ENCODE measurements around the gene MSLN.

Gene MSLN

DNA sequence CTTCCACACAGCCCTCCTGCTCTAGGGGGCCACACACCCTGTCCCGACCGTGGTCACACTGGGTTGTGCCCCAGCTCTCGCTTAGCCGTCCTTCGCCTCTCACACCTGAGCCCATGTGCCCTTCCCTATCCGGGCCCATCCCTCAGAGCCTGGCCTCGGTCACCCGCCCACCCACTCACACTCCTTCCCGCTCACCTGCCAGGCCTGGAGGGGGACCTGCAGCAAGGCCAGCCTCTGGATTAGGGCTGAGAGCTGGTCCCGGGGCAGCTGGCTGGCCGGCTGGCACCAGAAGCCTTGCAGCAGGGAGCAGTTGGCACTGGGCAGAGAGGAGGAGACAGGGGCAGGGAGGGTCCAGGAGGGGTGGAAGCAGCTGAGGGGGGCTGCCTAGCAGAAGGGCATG is 17.9 kb downstream of the MSLN start:
- no peak for DNase-seq

DNA sequence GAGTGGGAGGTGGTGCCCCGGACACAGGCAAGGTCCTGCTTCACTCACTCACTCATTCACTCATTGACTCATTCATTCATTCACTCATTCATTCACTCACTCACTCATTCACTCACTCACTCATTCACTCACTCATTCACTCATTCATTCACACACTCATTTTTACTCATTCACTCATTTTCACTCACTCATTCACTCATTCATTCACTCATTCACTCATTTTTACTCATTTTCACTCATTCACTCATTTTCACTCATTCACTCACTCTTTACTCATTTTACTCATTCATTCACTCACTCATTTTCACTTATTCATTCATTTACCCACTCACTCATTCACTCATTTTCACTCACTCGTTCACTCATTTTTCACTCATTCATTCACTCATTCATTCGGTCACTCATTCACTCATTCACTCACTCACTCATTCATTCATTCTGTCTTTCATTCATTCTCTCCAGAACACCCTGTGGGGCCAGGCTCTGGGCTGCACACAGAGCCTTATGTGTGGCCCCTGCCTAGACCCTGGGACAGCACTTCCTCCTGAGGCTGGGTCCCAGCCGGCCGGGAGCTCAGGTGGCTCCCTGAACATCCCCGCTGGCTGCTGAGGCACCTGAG is 18.5 kb downstream of the MSLN start:
- DNase-seq = no peak

DNA sequence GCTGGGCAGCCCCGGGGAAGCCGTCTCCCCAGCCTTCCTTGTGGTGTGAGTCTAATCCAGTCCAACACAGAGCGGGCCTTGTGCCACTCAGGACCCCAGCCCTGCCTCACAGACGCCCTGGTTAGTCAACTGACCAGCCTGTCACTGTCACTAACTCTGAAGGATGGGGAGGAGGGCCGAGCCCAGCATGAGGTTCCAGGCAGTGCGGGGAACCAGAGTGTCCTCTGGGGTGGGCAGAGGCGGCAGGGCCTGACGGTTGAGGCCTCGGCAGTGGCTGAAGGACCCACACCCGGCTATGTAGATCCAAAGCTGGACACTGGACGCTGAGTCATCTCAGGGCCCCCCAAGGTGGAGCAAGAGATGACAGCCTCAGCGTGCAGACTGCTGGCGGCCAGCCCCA is 19.0 kb downstream of the MSLN start:
- DNase-seq = no peak

DNA sequence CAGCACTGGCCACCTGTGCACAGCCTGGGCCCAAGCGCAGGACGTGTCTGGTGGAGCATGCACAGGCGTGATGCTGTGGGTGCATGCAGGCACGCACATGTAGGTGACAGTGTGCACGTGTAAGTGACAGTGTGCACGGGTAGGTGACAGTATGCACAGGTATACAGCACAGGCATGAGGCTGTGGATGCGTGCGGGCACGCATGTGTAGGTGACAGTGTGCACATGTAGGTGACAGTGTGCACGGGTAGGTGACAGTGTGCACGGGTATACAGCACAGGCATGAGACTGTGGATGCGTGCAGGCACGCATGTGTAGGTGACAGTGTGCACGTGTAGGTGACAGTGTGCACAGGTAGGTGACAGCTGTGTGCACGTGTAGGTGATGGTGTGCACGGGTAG is 19.8 kb downstream of the MSLN start:
- no peak for DNase-seq

DNA sequence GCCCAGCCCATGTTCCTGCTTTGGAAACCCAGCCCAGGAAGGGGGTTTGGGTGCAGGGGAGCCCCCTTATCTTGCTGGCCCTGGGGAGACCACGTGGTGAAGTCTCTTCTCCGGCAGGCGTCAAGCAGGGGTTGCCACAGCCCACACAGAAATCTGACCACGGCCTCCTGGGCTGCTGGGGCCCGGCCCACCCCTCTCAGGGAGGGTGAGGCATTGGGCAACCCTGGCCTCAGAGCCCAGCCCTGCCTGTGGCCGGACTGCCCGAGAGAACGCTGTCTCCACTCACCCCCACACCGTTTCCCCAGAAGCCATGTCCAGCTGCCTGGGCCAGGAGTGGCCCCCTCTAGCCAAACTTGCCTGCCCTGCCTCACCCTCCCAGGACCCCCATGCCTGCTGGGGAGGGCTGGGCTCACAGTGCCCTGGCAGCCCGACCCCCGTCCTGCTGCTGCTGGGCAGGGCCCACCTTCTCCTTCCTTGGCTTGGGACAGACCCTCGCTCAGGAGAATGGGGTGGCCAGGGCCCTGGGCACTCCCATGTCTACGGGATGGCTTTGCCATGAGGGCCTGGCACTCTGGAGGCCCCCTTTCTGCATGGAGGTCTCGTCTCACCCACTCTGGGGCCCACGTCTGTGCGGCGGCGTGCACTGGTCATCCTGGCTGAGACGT is 20.9 kb downstream of the MSLN start:
- DNase-seq = no peak

DNA sequence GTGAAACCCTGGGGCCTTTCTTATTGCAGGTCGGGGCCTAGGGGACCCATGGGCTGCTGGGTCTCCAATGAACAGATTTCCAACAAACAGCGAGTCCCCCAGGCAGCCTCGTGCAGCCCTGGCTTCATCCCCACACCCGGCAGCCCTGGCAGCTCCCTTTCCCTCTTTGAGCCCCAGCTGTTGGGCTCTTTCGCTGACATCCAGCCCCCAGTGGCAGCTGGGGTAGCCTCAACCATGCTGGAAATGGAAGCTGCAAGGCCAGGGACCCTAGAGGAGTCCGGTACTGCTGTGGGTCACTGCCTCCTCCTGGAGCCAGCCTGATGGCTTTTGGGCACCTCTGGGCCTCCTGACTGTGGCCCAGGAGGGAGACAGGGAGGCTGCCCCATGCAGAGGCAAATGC is 21.7 kb downstream of the MSLN start:
- DNase-seq = no peak

DNA sequence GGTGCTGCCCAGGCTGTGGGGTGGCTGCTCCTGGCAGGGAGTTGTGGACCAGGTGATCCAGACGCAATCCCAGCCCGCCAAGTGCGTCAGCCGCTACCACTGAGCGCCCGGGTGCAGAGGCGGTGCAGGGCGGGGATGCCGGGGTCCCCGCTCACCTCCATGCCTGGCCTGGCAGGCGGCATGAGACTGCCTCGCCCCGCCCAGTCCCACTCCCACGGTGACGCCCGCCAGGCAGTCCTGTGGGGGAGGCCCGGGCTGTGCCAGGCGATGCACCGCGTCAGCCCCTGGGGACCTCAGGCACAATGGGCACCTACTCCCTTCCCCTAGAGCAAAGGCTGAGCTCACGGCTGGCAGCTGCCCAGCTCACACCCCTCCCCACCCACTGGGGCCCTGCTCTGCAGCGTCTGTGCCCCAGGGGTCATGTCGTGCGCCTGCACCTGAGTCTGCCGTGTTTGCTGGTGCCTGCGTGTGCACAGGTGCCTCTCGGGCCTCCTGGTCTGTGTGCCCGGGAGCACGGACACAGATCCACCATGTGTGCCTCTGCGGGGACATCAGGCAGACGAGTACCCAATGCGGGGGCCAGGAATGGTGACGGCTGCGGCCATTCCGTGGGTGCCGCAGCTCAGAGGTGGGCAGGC is 22.4 kb downstream of the MSLN start:
- DNase-seq = no peak

DNA sequence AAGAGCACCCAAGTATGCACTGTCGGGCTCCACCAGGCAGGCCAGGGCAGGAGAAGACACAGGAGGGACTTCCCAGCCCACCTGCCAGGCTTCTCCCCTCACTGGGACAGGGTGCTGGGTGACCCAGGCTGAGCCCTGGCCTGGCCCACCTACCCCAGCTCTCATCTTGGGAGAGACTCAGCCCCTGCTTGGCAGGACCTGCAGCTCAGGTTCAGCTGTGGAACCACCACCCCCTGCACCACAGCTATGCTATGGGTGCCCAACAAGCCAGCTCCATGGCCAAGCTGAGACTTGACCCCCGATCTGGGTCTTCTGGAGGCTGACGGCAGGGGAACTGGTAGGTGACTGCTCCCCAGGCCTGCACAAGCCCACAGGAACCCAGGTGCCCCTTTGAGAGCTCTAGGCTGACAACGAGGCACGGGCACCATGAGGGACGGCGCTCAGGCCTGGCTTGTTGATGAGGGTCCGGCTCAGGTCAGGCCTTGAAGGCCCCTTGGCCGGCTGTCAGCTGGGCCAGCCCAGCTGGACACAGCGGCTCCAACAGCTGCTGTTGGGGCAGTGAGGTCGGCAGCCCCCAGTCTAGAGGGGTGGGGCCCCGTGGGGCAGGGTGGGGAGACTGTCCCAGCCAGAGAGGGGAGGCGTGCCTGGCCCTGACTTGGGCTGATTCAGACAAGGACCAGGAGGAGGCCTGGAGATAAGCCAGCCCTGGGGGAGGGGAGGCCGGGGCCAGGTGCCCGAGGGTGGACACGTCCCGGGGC is 23.0 kb downstream of the MSLN start:
- no peak for DNase-seq

DNA sequence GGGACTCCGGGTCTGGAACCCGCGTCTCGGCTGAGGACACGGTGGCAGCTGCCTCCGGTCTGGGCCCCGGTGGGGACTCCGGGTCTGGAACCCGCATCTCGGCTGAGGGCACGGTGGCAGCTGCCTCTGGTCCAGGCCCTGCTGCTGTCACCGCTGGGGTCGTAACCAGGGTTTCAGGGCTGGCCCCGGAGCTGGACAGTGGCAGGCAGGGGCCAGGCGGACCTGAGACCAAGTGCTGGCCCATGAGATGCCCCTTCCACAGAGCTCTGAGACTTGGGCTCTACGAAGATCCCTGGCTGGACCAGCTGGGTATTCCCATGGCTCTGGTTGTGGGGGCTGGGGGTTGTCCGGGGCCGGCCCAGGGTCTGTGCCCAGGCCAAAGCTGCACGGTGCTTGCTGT is 23.9 kb downstream of the MSLN start:
- DNase-seq = no peak

DNA sequence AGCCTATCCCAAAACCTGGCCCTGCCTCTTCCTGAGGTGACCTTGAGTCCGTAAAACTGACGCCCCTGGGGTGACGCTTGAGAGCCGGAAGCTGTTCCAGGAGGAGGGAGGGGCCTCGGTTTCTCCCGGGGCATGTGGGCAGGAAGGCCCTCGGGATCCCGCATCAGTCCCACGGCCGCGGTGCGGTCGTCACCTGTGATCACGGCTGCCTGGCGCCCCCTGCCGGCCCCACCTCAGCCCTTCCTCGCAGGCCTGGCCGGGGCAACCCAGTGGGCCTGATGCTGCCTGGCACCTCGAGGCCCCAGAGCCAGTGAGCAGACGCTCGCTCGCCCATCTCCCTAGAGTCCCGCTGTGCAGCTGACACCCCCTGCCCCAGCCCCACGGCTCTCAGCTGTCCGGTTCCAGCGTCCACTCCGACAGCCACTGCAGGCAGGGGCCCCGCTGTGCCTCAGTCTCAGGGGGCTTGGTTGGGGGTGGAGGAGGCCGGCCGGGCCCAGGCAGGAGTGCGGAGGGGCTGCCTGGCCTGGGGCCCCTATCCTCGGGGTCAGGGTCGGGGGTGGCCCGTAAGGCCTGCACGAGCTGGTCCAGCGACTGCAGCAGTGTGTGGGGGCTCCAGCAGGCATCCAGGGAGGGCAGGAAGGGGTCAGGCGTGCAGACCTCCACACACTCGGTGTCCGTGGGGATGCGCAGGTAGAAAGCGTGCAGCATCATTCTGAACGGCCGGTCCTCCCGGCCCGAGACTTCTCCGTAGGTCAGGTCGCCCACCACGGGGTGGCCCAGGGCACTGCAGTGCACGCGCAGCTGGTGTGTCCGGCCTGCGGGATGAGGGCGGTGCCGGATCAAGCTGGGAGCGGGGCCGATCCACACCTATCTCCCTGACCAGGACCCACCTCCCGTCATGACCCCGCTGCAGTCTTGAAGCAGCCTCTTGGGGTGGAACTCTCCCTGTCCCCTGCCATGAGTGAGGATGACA is 25.3 kb downstream of the MSLN start:
- peak; percentile 6 for DNase-seq

DNA sequence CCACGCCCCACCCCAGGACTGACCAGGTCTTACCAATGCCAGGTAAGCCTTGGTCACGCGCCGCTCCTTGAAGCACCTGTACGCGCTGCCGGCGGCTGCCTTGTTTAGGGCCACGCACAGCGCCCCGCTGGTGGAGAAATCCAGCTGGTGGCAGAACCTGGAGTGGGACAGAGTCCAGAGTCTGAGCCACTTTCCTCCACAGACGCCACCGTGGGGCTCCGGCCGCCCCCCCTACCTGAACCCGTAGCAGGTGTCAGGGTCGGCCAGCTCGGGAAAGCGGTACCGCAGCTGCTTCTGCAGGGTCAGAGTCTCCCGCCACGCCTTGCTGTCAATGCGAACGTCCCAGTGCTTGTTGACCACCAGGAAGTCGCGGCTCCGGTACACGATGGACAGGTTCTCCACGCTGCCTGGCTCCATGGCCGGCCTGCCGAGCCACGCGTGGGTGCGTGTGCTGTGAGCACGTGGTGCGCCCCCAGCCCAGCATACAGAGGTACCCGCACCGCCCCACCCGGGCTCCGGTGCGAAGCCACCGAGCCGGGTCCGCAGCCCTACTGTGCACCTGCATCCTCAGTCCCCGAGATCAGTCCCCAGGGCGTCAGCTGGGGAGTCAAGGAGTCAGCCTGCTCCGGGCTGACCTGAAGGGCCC is 26.9 kb downstream of the MSLN start:
- no peak for DNase-seq

DNA sequence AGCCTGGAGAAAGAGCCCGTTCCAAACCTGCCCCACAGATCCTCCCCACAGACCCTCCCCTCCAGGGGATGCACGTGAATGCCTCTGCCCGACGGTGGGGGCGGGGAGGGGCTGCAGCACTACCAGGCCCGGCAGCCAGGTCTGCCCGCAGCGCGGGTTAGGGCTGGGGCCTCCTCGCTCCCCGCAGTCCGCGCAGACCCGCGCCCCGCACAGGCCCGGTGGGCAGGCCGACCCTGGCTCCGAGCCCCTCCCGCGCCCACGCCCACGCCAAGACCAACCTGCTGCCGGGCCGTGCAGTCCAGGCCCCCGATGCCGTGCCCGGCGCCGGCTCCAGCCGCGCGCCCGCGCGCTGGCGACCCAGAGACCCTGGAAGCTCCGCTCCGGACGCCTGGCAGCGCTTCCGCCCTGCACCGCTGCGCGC is 27.5 kb downstream of the MSLN start, which contains the start of gene RPUSD1:
RPUSD1 (minus strand) TSS at position 404 of the 421 bp plus-strand sequence. CDS start 644 bp downstream, outside the sequence.
- DNase-seq = no peak

DNA sequence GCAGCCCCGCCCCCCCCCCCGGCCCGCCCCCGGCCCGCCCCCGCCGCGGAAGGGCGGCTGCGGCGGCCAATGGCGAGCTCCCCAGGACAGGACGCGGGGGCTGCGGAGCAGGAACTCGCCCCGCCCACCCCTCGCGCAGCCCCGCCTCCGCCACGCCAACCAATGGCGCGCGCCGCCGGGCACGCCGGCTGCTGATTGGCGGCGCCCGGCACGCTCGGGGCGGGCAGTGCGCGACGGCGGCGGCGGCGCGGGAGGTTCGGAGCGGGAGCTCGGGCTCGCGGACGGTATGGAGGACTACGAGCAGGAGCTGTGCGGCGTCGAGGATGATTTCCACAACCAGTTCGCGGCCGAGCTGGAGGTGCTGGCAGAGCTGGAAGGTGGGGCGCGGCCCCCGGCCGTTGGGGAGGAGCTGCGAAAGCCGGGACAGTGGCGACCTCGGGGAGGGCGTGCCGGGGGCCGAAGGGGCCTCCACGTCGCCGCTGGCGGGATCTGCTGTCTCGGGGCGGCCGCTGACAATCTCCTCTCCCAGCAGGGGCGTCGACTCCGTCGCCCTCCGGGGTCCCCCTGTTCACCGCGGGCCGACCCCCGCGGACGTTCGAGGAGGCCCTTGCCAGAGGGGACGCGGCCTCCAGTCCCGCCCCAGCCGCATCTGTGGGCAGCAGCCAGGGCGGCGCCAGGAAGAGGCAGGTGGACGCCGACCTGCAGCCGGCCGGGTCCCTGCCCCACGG is 28.0 kb downstream of the MSLN start, which contains the start of gene CHTF18:
CHTF18 (plus strand) TSS at position 222 of the 728 bp plus-strand sequence; CDS start at position 287, 65 bp downstream.
- DNase-seq = peak; percentile 72

DNA sequence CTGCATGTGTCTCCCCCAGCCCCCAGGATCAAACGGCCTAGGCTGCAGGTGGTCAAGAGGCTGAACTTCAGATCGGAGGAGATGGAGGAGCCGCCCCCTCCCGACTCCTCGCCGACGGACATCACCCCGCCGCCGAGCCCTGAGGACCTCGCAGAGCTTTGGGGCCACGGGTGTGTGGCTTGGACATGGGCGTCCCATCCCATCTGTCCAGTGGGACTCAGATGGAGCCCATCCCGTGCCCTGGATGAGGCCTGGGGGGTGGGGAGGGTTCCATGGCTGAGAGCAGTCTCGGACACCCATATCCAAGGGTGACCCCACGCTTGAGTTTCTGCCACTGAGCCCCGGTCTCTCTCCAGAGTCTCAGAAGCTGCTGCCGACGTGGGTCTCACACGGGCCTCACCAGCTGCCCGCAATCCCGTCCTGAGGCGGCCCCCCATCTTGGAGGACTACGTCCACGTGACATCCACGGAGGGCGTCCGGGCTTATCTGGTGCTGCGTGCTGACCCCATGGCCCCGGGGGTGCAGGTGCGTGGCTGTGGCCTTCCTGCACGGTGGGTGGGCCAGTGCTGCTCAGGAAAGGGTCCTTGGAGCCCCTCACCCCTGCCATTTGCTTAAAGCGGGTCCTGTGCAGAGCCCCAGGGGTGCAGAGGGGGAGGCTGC is 28.8 kb downstream of the MSLN start:
- DNase-seq = no peak

DNA sequence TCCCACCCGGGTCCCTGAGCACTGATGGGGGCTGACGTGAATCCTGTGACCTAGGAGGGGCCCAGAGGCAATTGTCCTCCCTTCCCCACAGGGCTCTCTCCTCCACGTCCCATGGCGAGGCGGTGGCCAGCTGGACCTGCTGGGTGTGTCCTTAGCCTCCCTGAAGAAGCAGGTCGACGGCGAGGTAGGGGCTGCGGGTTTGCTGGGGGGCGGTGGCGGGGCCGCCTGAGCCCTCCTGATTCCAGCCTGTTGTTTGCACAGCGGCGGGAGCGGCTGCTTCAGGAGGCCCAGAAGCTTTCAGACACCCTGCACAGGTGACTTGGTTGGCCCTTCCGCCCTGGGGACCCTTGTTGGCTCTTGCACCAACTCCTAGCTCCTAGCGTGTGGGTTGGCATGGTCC is 29.6 kb downstream of the MSLN start:
- no peak for DNase-seq

DNA sequence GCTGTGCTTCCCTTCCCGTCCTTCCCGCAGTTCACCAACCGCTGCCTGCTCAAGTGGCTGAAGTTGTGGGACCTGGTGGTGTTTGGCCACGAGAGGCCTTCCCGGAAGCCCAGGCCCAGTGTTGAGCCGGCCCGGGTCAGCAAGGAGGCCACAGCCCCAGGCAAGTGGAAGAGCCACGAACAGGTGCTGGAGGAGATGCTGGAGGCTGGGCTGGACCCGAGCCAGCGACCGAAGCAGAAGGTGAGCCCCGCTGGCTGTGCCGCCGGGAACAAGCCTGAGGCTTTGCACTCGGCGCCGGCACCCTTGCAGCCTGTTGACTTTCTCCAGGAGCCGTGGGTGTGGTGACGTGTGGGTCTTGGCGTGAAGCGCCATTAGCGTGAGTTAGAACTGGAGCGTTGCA is 30.6 kb downstream of the MSLN start:
- DNase-seq = no peak

DNA sequence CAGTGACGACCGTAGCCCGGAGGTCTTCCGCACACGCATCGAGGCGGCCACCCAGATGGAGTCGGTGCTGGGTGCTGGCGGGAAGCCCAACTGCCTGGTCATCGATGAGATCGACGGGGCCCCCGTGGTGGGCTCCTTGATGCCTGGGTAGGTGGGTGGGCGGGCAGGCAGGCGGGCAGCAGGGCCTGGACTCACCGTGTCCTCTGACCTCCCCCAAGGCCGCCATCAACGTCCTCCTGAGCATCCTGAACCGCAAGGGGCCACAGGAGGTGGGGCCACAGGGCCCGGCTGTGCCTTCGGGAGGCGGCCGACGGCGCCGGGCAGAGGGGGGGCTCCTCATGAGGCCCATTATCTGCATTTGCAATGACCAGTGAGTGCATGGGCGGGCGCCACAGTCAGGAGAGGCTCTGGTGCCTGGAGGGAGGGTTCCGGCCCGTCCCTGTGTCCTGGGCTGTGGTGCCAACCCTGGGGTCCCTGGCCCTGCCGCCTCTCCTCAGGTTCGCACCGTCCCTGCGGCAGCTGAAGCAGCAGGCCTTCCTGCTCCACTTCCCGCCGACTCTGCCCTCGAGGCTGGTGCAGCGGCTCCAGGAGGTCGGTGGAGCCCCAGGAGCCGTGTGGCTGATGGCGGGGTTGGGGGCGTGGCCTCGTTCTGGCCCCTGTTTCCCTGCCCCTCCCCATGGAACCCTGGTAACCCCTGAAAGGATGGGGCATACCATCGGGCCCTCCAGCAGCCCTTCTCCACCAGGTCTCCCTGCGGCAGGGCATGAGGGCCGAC is 31.9 kb downstream of the MSLN start:
- no peak for DNase-seq

DNA sequence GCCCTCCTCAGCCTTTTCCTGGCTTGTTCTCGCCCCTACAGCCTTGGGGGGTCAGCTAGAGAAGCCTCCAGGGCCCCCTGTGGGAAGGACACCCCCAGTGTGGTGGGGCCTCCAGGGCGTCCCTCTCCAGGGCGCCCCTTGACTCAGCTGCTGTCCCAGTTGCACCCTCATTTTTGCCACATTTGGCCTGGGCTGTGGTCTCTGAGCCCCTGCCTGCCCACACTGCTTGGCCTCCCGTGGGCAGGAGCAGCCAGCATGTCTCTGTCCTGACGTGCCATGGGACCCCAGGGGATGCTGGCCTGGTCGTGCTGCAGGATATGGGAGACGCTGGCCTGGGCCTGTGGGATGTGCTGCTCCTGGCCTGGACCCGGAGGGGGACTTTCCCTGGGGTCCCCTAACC is 32.9 kb downstream of the MSLN start:
- DNase-seq = no peak

DNA sequence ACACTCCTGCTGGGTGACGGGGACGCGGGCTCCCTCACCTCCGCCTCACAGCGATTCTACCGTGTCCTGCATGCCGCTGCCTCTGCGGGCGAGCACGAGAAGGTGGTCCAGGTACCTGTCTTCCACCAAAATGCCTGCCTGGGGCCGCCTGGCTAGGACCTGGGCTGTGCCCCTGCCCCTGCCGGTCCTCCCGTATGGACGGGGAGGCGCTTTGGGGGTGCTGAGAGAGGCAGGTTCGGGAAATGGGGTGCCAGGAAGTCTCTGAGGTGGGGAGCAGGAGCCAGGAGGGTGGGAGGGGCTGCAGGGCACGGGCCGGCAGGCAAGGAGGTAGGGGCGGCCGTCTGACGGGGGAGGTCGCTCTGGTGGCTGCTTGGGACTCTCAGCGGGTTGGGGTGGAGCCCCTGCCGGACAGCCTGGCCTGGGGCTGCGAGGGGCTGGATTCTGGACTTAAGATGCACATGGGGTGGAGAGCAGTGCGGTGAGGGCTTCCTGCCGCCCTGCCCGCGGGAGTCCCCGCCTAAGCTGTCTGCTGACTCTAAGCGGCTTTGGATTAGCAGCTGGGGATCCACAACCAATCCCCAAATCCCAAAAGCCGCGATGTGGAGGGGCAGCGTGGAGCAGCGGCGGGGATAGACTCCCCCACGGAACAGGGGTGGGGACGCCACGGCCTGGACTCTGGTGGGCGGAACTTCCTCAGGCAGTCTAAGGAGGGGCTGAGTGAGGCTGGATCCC is 33.7 kb downstream of the MSLN start:
- no peak for DNase-seq

Measured in NCI-H1694 treated with DMSO at 0.1 percent for 48 hours (cell line).